HG03342 (cell line): ENCODE data around the gene DAB2IP.
"Not testable (repeated sequence)": the region's sequence is repeated elsewhere in the genome, so short reads cannot be mapped to it uniquely, and the experiment has no call there.

Source experiments
- ATAC-seq: cut with Tn5 transposase; IDR thresholded peaks from one replicate; pipeline ENCODE4 v1.9.1; 2021; ENCODE audit warnings: mild to moderate bottlenecking, moderate library complexity; ENCODE audit not compliant: unreplicated experiment

Gene DAB2IP

GRCh38 chr9:121651295-121652020 is at the start of gene DAB2IP:
TSS of gene DAB2IP (plus strand) at chr9:121651634. CDS start at chr9:121651776, 142 bp downstream.
- ATAC-seq = no peak

GRCh38 chr9:121603028-121603427 is 48.4 kb upstream of the DAB2IP start:
- ATAC-seq = no peak

GRCh38 chr9:121604242-121604641 is 47.2 kb upstream of the DAB2IP start:
- ATAC-seq = no peak

- no peak for ATAC-seq
These were observed 46.8 kb upstream of the DAB2IP start for GRCh38 chr9:121604654-121605053.

- no peak for ATAC-seq
These were observed 43.8 kb upstream of the DAB2IP start for GRCh38 chr9:121607434-121608167.

GRCh38 chr9:121608168-121608853 is 43.1 kb upstream of the DAB2IP start:
- no peak for ATAC-seq

GRCh38 chr9:121609822-121610637 is 41.4 kb upstream of the DAB2IP start:
- ATAC-seq = no peak

- ATAC-seq = no peak
These were observed 40.8 kb upstream of the DAB2IP start for GRCh38 chr9:121610638-121610953.

- no peak for ATAC-seq
These were observed 38.9 kb upstream of the DAB2IP start for GRCh38 chr9:121612511-121612998.

GRCh38 chr9:121613009-121613752 is 38.3 kb upstream of the DAB2IP start:
- no peak for ATAC-seq

GRCh38 chr9:121616123-121616755 is 35.2 kb upstream of the DAB2IP start:
- no peak for ATAC-seq

GRCh38 chr9:121618504-121618903 is 32.9 kb upstream of the DAB2IP start:
- ATAC-seq = no peak

- not testable (repeated sequence) for ATAC-seq
These were observed 32.5 kb upstream of the DAB2IP start for GRCh38 chr9:121618910-121619309.

GRCh38 chr9:121619545-121620324 is 31.7 kb upstream of the DAB2IP start:
- ATAC-seq = no peak

GRCh38 chr9:121620325-121620673 is 31.1 kb upstream of the DAB2IP start:
- ATAC-seq = no peak

- no peak for ATAC-seq
These were observed 30.5 kb upstream of the DAB2IP start for GRCh38 chr9:121620777-121621449.

GRCh38 chr9:121622387-121623203 is 28.8 kb upstream of the DAB2IP start:
- ATAC-seq = no peak

GRCh38 chr9:121623430-121623829 is 28.0 kb upstream of the DAB2IP start:
- not testable (repeated sequence) for ATAC-seq
